ENCODE results near the gene CALHM1.

- TF ChIP-seq SP1 (IDR thresholded peaks at IDR 0.05) (no peak), BHLHE40 (IDR thresholded peaks at IDR 0.05; ENCODE audit: borderline replicate concordance) (no peak)
Observed at GRCh38 chr10:103450201-103450695, 8.5 kb downstream of the CALHM1 start.
